ENCODE measurements around the gene EIF5B.

The EIF5B gene

GRCh38 chr2:99420031-99420430 is 82.8 kb downstream of the EIF5B start:
- no peak for TF ChIP-seq CTCF (IDR thresholded peaks at IDR 0.05)
- H3K36me3 ChIP-seq (ENCODE audit: control insufficient read depth, insufficient read depth, low read length), result no peaks in the 10 kb centered on the region
- H3K79me2 ChIP-seq, result peaks cover 3% of the 10 kb centered on the region
- no peaks in the 10 kb centered on the region for H3K27me3 ChIP-seq (ENCODE audit: control insufficient read depth, insufficient read depth, low read length)
- H3K4me3 ChIP-seq (ENCODE audit: low read depth, low read length), result no peak overlapping the region
- no peak overlapping the region for H3K9ac ChIP-seq
- no peaks in the 10 kb centered on the region for H3K4me1 ChIP-seq
- no peak overlapping the region for H3K4me2 ChIP-seq (ENCODE audit: low read length)
- H3K27ac ChIP-seq, result no peak overlapping the region
- no peaks in the 10 kb centered on the region for H3K9me3 ChIP-seq (ENCODE audit: control insufficient read depth, low read length)
- H2AFZ ChIP-seq, result no peak overlapping the region

GRCh38 chr2:99420751-99421299 is 83.6 kb downstream of the EIF5B start:
- Histone ChIP-seq H3K4me3 (ENCODE audit: low read depth, low read length) (no peak overlapping the region), H3K9me3 (ENCODE audit: control insufficient read depth, low read length) (no peaks in the 10 kb centered on the region), H3K4me2 (ENCODE audit: low read length) (no peak overlapping the region), H3K27ac (no peak overlapping the region), H3K9ac (no peak overlapping the region), H3K4me1 (no peaks in the 10 kb centered on the region), H3K36me3 (ENCODE audit: control insufficient read depth, insufficient read depth, low read length) (no peaks in the 10 kb centered on the region), H3K27me3 (ENCODE audit: control insufficient read depth, insufficient read depth, low read length) (no peaks in the 10 kb centered on the region), H3K79me2 (peaks cover 3% of the 10 kb centered on the region), H2AFZ (no peak overlapping the region)
- no peak for TF ChIP-seq CTCF (IDR thresholded peaks at IDR 0.05)

- Histone ChIP-seq H3K9me3 (ENCODE audit: control insufficient read depth, low read length) (no peaks in the 10 kb centered on the region), H2AFZ (no peak overlapping the region), H3K27me3 (ENCODE audit: control insufficient read depth, insufficient read depth, low read length) (no peaks in the 10 kb centered on the region), H3K9ac (no peak overlapping the region), H3K27ac (no peak overlapping the region), H3K4me1 (no peaks in the 10 kb centered on the region), H3K36me3 (ENCODE audit: control insufficient read depth, insufficient read depth, low read length) (no peaks in the 10 kb centered on the region), H3K79me2 (peaks cover 3% of the 10 kb centered on the region), H3K4me3 (ENCODE audit: low read depth, low read length) (no peak overlapping the region), H3K4me2 (ENCODE audit: low read length) (no peak overlapping the region)
- no peak for TF ChIP-seq CTCF (IDR thresholded peaks at IDR 0.05)
Measured at GRCh38 chr2:99421469-99421868, 84.3 kb downstream of the EIF5B start.

GRCh38 chr2:99422599-99422998 is 85.4 kb downstream of the EIF5B start:
- H2AFZ ChIP-seq, result no peak overlapping the region
- H3K27me3 ChIP-seq (ENCODE audit: control insufficient read depth, insufficient read depth, low read length), result no peaks in the 10 kb centered on the region
- H3K36me3 ChIP-seq (ENCODE audit: control insufficient read depth, insufficient read depth, low read length), result no peaks in the 10 kb centered on the region
- H3K79me2 ChIP-seq, result peaks cover 3% of the 10 kb centered on the region
- H3K9me3 ChIP-seq (ENCODE audit: control insufficient read depth, low read length), result no peaks in the 10 kb centered on the region
- H3K9ac ChIP-seq, result no peak overlapping the region
- H3K27ac ChIP-seq, result no peak overlapping the region
- H3K4me3 ChIP-seq (ENCODE audit: low read depth, low read length), result no peak overlapping the region
- H3K4me2 ChIP-seq (ENCODE audit: low read length), result no peak overlapping the region
- H3K4me1 ChIP-seq, result no peaks in the 10 kb centered on the region
- TF ChIP-seq CTCF (IDR thresholded peaks at IDR 0.05), result no peak

GRCh38 chr2:99424371-99424770 is 87.2 kb downstream of the EIF5B start:
- no peak overlapping the region for H3K27ac ChIP-seq
- H3K9ac ChIP-seq, result no peak overlapping the region
- no peaks in the 10 kb centered on the region for H3K36me3 ChIP-seq (ENCODE audit: control insufficient read depth, insufficient read depth, low read length)
- no peak overlapping the region for H3K4me3 ChIP-seq (ENCODE audit: low read depth, low read length)
- H3K9me3 ChIP-seq (ENCODE audit: control insufficient read depth, low read length), result no peaks in the 10 kb centered on the region
- H2AFZ ChIP-seq, result no peak overlapping the region
- TF ChIP-seq CTCF (IDR thresholded peaks at IDR 0.05), result no peak
- no peak overlapping the region for H3K4me2 ChIP-seq (ENCODE audit: low read length)
- no peaks in the 10 kb centered on the region for H3K4me1 ChIP-seq
- no peaks in the 10 kb centered on the region for H3K27me3 ChIP-seq (ENCODE audit: control insufficient read depth, insufficient read depth, low read length)
- peaks cover 3% of the 10 kb centered on the region for H3K79me2 ChIP-seq

Data from parathyroid adenoma (tissue), 2 donors.